Epidermal melanocyte (primary cell): Measurements from ENCODE around the gene MEP1A.
"Not testable (repeated sequence)": the region's sequence is repeated elsewhere in the genome, so short reads cannot be mapped to it uniquely, and the experiment has no call there.

ENCODE experiments used
- DNase-seq: peaks from one replicate; pipeline ENCODE4 v3.0.0; 2011; ENCODE audit warnings: low spot score; ENCODE audit not compliant: insufficient read length

Gene MEP1A

DNA sequence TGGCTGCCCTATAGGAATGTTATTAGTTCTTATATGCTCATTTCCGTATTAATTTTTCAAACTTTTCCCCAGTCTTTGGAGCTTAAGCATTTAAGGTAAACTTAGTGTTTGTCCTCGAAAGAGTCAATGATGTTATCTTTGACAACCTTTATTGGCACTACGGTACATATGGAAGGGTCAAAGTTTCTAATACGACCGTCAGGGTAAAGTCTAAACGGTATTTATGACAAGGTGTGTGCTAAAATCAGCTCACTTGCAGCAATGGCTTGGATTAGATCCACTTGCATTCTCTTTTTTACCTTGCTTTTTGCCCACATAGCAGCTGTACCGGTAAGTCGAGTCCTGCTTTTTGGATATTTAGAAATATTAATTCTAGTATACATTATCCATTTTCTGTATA, at the start of gene MEP1A:
MEP1A (plus strand) TSS at position 252 of the 400 bp plus-strand sequence; CDS start at position 262, 10 bp downstream.
- DNase-seq: no peak

DNA sequence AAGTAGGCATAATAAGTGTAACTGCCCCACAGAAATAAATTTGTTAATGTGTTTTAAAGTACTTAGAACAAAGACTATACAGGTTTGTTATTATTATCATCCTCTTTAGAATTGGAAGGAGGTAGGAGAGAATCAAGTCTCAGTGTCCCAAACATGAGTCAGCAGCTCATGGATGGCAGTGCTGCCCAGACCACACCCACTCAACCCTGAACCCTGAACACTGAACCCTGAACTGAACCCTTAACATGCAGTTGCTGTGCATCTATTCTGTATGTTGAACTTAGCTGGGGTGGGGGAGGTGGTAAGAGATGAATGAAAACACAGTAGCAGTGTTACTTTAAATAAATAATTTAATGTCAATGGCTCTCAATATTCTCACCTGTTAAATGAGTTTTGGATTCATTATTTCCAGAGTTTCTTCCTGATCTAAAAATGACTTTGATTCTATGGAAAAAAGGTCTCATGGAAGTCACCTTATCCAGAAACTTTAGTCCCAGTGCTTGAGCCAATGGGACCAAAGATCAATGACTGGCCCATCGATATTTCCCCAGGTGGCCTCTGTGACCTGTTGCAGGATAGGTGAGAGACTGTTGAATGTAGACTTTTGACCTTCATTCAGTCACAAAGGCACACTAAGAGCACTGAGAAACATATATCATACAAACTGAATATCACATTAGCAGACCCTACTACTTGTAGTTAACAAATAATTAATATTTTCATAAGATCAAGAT, 49.6 kb upstream of the MEP1A start:
- DNase-seq: no peak

DNA sequence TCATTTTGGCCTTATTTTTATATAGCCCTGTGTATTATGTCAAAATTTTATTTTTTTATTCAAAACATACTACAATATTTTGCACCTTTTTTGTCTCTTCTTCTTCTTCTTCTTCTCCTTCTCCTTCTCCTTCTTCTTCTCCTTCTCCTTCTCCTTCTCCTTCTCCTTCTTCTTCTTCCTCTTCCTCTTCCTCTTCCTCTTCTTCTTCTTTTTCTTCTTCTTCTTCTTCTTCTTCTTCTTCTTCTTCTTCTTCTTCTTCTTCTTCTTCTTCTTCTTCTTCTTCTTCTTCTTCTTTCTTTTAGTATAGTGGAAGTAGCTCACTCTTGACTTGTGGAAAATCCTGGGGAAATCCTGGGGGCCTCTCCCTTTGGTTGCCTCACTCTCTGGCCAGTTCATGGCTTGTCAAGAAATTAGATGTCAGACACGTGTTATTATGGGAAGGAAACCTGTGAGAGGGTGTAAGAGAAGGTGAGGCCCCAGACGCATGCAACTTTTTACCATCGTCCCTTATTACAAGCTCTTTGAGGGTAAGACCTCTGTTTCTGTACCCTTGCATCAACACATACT, 48.9 kb upstream of the MEP1A start:
- not testable (repeated sequence) for DNase-seq

GRCh38 chr6:46745973-46746372, 47.2 kb upstream of the MEP1A start:
- no peak for DNase-seq

DNA sequence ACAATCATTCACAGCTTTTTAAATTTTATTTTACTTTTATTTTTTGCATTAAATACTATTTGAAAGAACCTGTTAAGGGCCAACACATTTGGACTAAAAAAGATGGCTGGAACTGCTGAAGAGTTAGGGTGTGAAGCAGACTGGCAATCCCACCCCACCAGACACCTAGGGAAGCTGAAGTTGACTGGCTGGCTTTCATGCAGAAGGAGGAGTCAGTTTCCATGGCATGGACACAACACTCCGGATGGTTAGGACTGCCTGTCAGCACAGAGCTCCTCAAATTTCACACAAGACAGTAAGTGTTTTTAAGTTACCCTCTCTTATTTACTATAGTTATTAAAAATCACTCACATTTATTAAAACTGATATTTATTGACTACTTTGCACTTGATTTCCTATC, 46.5 kb upstream of the MEP1A start, which contains the start of gene ANKRD66:
ANKRD66 (plus strand) TSS at position 238 of the 400 bp plus-strand sequence. CDS start 5,016 bp downstream, outside the sequence.
- no peak for DNase-seq

DNA sequence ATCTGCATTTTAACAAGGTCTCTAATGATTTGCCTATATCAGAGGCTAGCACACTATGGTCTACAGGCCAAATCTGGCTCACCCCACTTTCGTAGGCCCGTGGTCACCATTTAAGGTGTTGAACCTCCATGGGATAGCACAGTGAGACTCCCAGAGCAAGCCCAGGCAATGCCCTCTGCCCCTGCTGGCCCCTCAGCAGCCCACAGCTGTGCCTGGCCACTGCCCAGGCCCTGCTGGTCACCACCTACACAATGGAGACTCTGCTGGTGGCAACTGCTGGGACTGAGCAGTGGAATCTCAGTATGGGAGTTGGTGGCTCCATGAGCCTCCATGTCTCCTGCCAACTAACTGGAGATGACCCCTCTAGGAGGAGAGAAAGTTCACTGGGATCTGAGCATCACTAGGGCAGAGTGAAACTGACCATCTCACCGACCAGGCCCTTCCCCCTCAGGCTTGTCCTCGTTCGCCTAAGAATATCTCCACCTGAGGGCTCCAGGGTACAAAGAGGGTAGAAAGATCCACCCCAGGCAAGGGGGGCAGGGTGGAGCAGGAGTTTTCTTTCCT, 44.2 kb upstream of the MEP1A start:
- DNase-seq: no peak

GRCh38 chr6:46749731-46750130, 43.5 kb upstream of the MEP1A start:
- DNase-seq: no peak

DNA sequence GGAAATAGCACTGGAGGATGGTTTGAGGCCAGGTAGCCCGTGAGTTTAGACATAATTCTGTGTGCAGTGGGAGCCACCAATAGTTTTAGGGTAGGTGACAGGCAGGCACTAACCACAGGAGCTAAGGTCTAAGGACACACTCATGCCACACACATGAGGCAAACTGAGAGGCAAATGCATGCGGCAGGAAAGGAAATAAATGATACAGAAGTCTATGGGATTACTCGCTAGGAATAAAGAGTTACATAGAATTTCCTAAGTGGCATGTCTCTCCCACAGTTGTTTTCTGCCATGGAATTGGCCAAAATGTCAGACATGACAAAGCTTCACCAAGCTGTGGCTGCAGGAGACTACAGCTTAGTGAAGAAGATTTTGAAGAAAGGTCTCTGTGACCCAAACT, 41.5 kb upstream of the MEP1A start:
- DNase-seq: no peak

- no peak for DNase-seq
These were observed 37.3 kb upstream of the MEP1A start for GRCh38 chr6:46755865-46756264.

GRCh38 chr6:46756469-46757213, 36.5 kb upstream of the MEP1A start:
- DNase-seq: no peak

DNA sequence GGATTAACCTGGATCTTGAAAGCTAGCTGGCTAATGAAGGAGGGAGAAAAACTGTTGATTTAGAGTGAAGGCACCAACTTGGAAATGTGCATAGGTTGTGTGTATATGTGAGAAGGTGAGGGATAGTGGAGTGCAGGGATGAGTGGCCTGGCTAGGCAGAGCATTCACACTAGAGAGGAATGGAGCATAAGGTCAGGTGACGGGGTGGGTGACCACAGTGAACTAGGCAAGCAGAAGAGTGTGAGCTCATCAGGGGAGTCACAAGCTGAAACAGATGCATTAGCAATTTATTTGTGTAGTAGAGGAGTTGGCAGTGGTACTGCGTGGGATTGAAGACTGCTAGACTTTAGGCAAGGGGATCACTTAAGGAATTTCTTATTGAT, 36.0 kb upstream of the MEP1A start:
- DNase-seq: no peak

DNA sequence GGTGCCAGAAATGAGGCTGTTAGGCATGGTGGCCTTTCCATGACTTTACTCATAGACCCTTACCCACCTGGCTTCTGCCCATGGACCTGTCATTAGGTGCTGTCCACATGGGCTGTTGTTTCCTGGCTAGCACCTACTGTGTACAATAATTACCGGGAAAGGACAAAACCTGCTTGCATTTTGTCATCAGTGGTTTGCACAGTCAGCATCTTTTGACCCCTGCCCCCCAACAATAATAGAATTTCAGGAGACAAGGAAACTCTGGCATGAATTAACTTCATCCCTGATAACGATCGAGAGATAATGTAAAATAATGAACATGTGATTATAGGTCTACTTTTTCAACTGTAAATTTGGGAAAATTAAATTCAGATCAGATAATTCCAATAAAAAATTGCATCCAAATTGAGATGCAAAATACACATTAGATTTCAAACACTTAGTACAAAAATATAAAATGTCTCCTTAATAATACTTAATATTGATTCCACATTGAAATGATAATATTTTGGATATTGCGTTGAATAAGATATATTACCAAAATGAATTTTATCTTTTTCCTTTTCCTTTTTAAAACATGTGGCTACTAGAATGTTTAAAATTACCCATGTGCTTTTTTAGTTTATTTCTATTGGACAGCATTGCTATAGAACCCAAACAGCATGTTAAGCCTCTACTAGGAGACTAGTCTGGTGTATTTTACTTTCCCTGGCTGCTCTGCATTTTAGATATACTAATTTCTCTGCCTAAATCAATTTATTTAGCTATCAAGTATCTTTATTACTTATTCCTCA, 34.0 kb upstream of the MEP1A start:
- DNase-seq: no peak

DNA sequence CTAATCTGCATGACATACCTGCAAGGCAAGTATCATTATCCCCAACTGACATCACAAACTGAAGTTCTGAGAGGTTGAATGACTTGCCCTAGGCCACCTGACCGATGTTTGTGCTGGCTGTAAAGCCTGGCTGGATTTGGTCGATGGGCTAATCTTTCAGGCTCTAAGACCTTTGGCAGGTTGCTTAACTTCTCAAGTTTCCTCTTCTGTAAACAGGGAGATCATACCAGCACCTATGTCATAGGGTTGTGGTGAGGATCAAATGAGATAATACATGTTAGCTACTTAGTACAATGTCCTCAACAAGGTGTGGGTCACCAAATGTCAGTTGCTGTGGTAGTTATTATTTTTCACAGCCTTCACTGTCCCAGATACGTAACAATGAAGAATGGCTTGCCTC, 32.3 kb upstream of the MEP1A start:
- DNase-seq: no peak

GRCh38 chr6:46763466-46763865, 29.7 kb upstream of the MEP1A start:
- no peak for DNase-seq

DNA sequence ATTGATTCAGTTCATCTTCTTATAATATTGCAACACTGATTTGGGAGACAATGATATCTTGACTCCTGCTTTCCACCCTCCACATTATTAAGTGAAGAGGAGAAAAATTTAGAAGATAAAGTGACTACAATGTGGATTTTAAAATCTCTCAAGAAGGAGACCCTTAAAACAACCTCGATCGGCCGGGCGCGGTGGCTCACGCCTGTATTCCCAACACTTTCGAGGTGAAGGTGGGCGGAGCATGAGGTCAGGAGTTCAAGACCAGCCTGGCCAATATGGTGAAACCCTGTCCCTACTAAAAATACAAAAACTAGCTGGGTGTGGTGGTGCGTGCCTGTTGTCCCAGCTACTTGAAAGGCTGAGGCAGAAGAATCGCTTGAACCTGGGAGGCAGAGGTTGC, 28.9 kb upstream of the MEP1A start:
- DNase-seq: not testable (repeated sequence)

DNA sequence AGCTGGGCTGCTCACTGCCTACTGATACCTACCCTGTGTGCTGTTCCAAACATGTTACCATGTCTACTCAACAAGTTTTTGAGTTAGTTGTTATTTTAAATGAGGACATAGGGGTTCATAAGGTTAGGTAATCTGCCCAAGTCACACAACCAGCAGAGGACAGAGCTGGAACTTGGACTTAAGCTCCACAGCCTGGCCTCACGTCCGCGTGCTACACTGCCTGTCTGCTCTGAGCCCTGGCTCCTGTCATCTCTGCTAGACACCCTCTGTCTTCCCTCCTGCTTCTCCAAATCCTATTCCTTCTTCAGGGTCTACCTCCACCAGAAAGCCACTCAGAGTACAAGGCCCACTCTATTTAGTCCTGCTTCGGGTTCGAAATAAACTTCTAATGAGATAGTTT, 28.2 kb upstream of the MEP1A start:
- no peak for DNase-seq

GRCh38 chr6:46772016-46772415, 21.2 kb upstream of the MEP1A start:
- no peak for DNase-seq

GRCh38 chr6:46772762-46773161, 20.4 kb upstream of the MEP1A start:
- no peak for DNase-seq

DNA sequence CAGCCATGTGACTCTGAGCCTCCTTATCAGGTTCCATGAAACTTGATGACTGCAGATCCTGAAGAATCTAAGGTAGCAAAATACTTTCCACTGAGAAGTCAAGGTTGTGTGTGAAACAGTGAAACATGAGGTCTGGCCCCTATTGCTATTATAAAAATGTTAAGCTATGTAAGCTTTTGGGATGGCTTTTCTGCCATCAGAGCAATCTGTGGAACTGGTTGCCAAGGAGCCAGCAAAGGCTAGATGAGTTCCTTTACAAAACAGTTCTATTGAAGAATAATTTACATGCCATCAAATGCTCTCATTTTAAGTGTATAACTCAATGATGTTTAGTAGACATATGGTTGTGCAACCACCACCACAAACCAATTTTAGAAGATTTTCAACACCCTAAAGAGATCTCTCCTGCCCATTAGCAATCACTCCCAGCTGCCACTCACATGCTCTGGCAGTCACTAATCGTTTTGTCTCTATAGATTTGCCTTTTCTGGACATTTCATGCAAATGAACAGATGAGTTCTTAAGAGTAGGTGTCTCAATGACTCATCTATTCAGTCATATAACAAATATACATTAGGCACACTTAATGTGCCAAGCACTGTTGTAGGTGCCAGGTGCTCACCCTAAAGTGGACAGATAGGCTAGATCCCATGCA, 19.9 kb upstream of the MEP1A start:
- no peak for DNase-seq

DNA sequence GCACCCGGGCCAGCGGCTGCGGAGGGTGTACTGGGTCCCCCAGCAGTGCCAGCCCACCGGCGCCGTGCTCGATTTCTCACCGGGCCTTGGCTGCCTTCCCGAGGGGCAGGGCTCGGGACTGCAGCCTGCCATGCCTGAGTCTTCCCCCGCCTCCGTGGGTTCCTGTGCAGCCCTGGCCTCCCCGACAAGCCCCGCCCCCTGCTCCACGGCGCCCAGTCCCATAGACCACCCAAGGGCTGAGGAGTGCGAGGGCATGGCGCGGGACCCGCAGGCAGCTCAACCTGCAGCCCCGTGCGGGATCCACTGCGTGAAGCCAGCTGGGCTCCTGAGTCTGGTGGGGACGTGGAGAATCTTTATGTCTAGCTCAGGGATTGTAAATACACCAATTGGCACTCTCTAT, 18.5 kb upstream of the MEP1A start:
- DNase-seq: not testable (repeated sequence)
